Measurements from ENCODE around the gene FAM20C. TPM values are rescaled to one million over a fixed set of nuclear protein-coding genes. Genes with fewer than 3 reads are reported as not detected.
A peak's percentile ranks its signal among the peaks of the same experiment; 100 is the strongest.

The FAM20C gene
- total and polyA plus RNA-seq, 7 donors, result 15.6 to 47.6 (median 28.1) TPM

DNA sequence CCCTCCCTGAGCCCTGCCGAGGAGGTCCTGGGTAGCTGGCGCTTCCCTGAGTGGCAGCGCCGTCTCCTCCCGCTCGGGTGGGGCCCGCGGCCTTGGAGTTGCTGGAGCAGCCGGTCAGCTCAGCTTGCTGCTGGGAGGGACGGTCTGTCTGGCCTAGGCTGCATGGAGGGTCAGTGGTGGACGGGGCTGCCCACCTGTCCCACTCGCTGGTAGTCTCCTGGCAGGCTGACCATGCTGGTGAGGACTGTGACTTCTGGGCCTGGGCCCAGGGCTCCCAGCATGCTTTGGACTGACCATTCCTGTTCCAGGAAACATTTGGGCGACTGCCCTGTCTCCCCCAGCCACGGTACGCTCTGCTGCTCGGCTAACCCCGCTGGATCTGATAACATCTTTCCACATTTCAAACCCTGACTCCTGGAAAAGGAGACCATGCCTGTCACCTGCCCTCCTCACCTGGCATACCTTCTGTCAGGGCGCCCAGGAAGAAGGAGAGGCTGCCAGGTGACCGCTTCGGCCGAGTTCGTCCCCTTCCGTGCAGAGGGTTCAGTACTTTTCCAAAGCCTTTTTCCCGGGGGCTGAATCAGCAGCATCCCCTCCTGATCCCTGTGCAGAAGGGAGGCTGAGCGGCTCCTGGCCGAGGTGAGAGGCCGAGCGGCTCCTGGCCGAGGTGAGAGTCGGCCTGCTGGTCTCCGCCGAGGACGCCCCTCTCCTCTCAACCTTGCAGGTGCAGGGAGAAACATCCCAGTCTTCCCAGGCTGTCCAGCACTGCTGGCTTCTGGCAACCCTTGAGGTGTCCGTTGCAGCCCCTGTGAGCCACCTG, 43.4 kb downstream of the FAM20C start:
- WGBS, 3 donors, result 42 to 48% (median 43%) methylated on average over 34 of the region's 34 CpGs
- no peaks in the 10 kb centered on the region for H3K9me3 ChIP-seq
- TF ChIP-seq, protein P1, sequence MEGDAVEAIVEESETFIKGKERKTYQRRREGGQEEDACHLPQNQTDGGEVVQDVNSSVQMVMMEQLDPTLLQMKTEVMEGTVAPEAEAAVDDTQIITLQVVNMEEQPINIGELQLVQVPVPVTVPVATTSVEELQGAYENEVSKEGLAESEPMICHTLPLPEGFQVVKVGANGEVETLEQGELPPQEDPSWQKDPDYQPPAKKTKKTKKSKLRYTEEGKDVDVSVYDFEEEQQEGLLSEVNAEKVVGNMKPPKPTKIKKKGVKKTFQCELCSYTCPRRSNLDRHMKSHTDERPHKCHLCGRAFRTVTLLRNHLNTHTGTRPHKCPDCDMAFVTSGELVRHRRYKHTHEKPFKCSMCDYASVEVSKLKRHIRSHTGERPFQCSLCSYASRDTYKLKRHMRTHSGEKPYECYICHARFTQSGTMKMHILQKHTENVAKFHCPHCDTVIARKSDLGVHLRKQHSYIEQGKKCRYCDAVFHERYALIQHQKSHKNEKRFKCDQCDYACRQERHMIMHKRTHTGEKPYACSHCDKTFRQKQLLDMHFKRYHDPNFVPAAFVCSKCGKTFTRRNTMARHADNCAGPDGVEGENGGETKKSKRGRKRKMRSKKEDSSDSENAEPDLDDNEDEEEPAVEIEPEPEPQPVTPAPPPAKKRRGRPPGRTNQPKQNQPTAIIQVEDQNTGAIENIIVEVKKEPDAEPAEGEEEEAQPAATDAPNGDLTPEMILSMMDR (IDR thresholded peaks at IDR 0.05), result no peak
- no peaks in the 10 kb centered on the region for H3K36me3 ChIP-seq (ENCODE audit: insufficient read depth in 1 of 2, low read depth in 1 of 2)
- peak overlapping the region; percentile 92 for H3K27ac ChIP-seq
- H3K4me1 ChIP-seq, result peaks cover 58% of the 10 kb centered on the region
- H3K27me3 ChIP-seq (ENCODE audit: insufficient read depth in 3 of 3, low read length in 2 of 3), result no peaks in the 10 kb centered on the region
- DNase-seq, result peak; percentile 69 to 78
- H3K4me3 ChIP-seq, result peak overlapping the region; percentile 51
- intact Hi-C loops (cut with DNase I), result no loop called here
- ATAC-seq, result peak; percentile 57 to 72 (median 67)

DNA sequence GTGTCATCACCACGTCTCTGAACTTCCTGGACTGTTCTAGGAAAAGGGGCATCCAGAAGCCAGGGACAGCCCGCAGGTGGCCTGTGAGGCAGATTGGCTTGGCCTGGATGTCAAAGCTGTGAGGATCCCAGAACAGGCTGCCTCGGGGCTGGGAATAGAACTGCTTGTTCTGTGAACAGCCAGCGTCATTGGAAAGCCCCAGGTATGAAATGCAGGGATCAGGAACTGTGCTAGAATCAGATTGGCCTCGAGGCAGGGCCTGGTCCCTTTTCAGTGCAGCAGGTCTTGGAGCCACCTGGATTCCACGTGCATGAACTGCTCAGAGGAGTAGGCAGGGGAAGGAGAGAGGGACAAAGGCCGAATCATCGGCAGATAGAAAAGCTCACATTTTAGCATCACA, 44.6 kb downstream of the FAM20C start:
- peaks cover 55% of the 10 kb centered on the region for H3K4me1 ChIP-seq
- WGBS, 3 donors, result 86 to 90% (median 89%) methylated on average over 8 of the region's 8 CpGs

DNA sequence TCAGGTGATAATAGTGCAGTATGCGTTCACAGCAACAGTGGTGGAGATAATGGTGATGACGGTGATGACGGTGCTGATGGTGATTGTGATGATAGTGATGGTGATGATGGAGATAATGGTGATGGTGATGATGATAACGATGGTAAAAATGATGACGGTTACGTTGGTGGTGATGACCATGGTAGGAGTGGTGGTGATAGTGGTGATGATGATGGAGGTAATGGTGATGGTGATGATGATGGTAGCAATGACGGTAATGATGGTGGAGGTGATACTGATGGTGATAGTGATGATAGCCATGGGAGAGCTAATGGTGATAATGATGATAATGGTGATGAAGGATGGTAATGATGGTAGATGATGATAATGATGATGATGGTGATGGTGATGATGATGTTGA, 45.0 kb downstream of the FAM20C start:
- ATAC-seq, result no peak
- intact Hi-C loops (cut with DNase I), result no loop called here
- H3K4me1 ChIP-seq, result peaks cover 51% of the 10 kb centered on the region
- no peak overlapping the region for H3K4me3 ChIP-seq
- H3K9me3 ChIP-seq, result no peaks in the 10 kb centered on the region
- 85 to 92% (median 89%) methylated on average over 7 of the region's 7 CpGs for WGBS, 3 donors
- TF ChIP-seq, protein P1 (IDR thresholded peaks at IDR 0.05), result no peak
- no peak overlapping the region for H3K27ac ChIP-seq
- no peak for DNase-seq
- H3K36me3 ChIP-seq (ENCODE audit: insufficient read depth in 1 of 2, low read depth in 1 of 2), result no peaks in the 10 kb centered on the region
- H3K27me3 ChIP-seq (ENCODE audit: insufficient read depth in 3 of 3, low read length in 2 of 3), result no peaks in the 10 kb centered on the region

More for the DNA sequence above, 44.6 kb downstream of the FAM20C start:
- H3K27ac ChIP-seq, result no peak overlapping the region
- DNase-seq (no peak), ATAC-seq (no peak)
- TF ChIP-seq, protein P1 (IDR thresholded peaks at IDR 0.05), result no peak
- H3K4me3 ChIP-seq, result no peak overlapping the region
- no peaks in the 10 kb centered on the region for H3K9me3 ChIP-seq
- intact Hi-C loops (cut with DNase I), result no loop called here
- H3K27me3 ChIP-seq (ENCODE audit: insufficient read depth in 3 of 3, low read length in 2 of 3), result no peaks in the 10 kb centered on the region
- no peaks in the 10 kb centered on the region for H3K36me3 ChIP-seq (ENCODE audit: insufficient read depth in 1 of 2, low read depth in 1 of 2)

DNA sequence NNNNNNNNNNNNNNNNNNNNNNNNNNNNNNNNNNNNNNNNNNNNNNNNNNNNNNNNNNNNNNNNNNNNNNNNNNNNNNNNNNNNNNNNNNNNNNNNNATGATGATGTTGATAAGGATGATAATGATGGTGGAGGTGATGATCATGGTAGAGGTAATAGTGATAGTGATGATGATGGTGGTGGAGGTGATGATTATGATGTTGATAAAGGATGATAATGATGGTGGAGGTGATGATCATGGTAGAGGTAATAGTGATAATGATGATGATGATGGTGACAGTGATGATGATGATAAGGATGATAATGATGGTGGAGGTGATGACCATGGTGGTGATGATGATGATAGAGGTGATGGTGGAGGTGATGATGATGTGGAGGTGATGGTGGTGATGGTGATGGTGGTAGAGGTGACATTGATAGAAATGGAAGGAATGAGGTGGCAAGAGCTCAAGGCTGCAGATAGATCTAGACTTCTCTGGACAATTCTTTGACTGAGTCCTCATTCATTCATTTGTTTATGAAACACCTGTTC, 47.8 kb downstream of the FAM20C start:
- peaks cover 24% of the 10 kb centered on the region for H3K4me1 ChIP-seq
- H3K4me3 ChIP-seq, result no peak overlapping the region
- H3K27me3 ChIP-seq (ENCODE audit: insufficient read depth in 3 of 3, low read length in 2 of 3), result no peaks in the 10 kb centered on the region
- no peak for DNase-seq
- peaks cover 0 to 6% of the 10 kb centered on the region in 2 donors for H3K36me3 ChIP-seq (ENCODE audit: insufficient read depth in 1 of 2, low read depth in 1 of 2)
- no peak overlapping the region for H3K27ac ChIP-seq
- H3K9me3 ChIP-seq, result no peaks in the 10 kb centered on the region
- intact Hi-C loops (cut with DNase I), result no loop called here
- no peak for ATAC-seq
- TF ChIP-seq, protein P1 (IDR thresholded peaks at IDR 0.05), result no peak

Measured in psoas muscle (tissue), 8 donors.